Measurements from ENCODE around the gene GPX7.
"Not testable (repeated sequence)": the region's sequence is repeated elsewhere in the genome, so short reads cannot be mapped to it uniquely, and the experiment has no call there.

The GPX7 gene

GRCh38 chr1:52574594-52574993 lies 27.6 kb upstream of the GPX7 start:
- TF ChIP-seq ZFX (IDR thresholded peaks at IDR 0.05; ENCODE audit: borderline replicate concordance) (no peak), CTCF (IDR thresholded peaks at IDR 0.05) (no peak)
- H3K27ac ChIP-seq = no peak overlapping the region

GRCh38 chr1:52576074-52576473 lies 26.1 kb upstream of the GPX7 start:
- no peak overlapping the region for H3K27ac ChIP-seq
- no peak for TF ChIP-seq ZFX (IDR thresholded peaks at IDR 0.05; ENCODE audit: borderline replicate concordance)
- TF ChIP-seq CTCF (IDR thresholded peaks at IDR 0.05) = no peak

- H3K27ac ChIP-seq = not testable (repeated sequence)
Measured at GRCh38 chr1:52578066-52578465, 24.1 kb upstream of the GPX7 start.

- TF ChIP-seq CTCF (IDR thresholded peaks at IDR 0.05) (no peak), ZFX (IDR thresholded peaks at IDR 0.05; ENCODE audit: borderline replicate concordance) (no peak)
- H3K27ac ChIP-seq = no peak overlapping the region
Measured at GRCh38 chr1:52579415-52579814, 22.8 kb upstream of the GPX7 start.

GRCh38 chr1:52580283-52580682 lies 21.9 kb upstream of the GPX7 start:
- TF ChIP-seq ZFX (IDR thresholded peaks at IDR 0.05; ENCODE audit: borderline replicate concordance) (no peak), CTCF (IDR thresholded peaks at IDR 0.05) (no peak)
- H3K27ac ChIP-seq = no peak overlapping the region

- TF ChIP-seq ZFX (IDR thresholded peaks at IDR 0.05; ENCODE audit: borderline replicate concordance) (no peak), CTCF (IDR thresholded peaks at IDR 0.05) (no peak)
- no peak overlapping the region for H3K27ac ChIP-seq
Measured at GRCh38 chr1:52582116-52582696, 20.0 kb upstream of the GPX7 start.

- no peak overlapping the region for H3K27ac ChIP-seq
- no peak for TF ChIP-seq CTCF (IDR thresholded peaks at IDR 0.05)
- no peak for TF ChIP-seq ZFX (IDR thresholded peaks at IDR 0.05; ENCODE audit: borderline replicate concordance)
Measured at GRCh38 chr1:52585474-52585873, 16.7 kb upstream of the GPX7 start.

- no peak for TF ChIP-seq ZFX (IDR thresholded peaks at IDR 0.05; ENCODE audit: borderline replicate concordance)
- no peak for TF ChIP-seq CTCF (IDR thresholded peaks at IDR 0.05)
- no peak overlapping the region for H3K27ac ChIP-seq
Measured at GRCh38 chr1:52588027-52588426, 14.1 kb upstream of the GPX7 start.
